ENCODE measurements around the gene NKD2. TPM values are rescaled to one million over a fixed set of nuclear protein-coding genes. Genes with fewer than 3 reads are reported as not detected.

Gene NKD2
- polyA plus RNA-seq, 1 experiment: not detected

- ChIA-PET POLR2A (no interaction called here), CTCF (no interaction called here)
- no peak overlapping the region for H3K4me3 ChIP-seq (ENCODE audit: low read depth, low read length)
- TF ChIP-seq CTCF (IDR thresholded peaks at IDR 0.05; ENCODE audit: low read depth, low read length): no peak
- DNase-seq (ENCODE audit: low read depth, low spot score): no peak
- no peaks in the 10 kb centered on the region; the same call in 1 of the 2 replicates for H3K9me3 ChIP-seq (ENCODE audit: control insufficient read depth, insufficient read depth, low read length)
- peaks cover 15% of the 10 kb centered on the region for H3K27me3 ChIP-seq (ENCODE audit: control insufficient read depth, insufficient read depth, low read length)
- H3K27ac ChIP-seq (ENCODE audit: low read depth, low read length): no peak overlapping the region
Observed at GRCh38 chr5:979100-979817, 29.3 kb upstream of the NKD2 start.

GRCh38 chr5:980001-980588 is 28.5 kb upstream of the NKD2 start:
- CTCF ChIA-PET: no interaction called here
- no peak overlapping the region for H3K4me3 ChIP-seq (ENCODE audit: low read depth, low read length)

DNA sequence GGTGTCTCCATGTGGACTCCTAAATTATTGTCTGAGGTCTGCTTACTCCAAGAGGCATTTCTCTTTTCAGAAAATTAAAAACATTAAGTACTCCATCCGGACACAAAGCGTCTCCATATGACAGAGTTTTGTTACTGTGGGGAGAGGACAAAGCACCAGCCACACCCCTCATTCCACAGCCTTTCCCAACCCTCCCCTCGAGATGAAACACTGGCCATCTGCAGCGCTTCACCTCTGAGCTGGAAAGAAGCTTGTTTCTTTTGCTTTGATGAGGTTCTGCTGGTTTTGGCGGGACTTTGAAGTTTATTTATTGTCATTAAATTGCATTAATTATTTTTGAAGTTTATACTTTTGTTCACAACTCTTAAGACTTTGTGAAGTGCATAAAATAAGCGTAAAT is 27.6 kb upstream of the NKD2 start:
- no peak overlapping the region for H3K4me3 ChIP-seq (ENCODE audit: low read depth, low read length)
- no peak for DNase-seq (ENCODE audit: low read depth, low spot score)
- peaks cover 13% of the 10 kb centered on the region for H3K27me3 ChIP-seq (ENCODE audit: control insufficient read depth, insufficient read depth, low read length)
- ChIA-PET POLR2A (no interaction called here), CTCF (interaction anchor here (1.9 kb wide), 1 partner anchor 57 kb away, joined by 4 read pairs; no protein-coding TSS in a partner anchor)
- no peak overlapping the region for H3K27ac ChIP-seq (ENCODE audit: low read depth, low read length)
- no peak for TF ChIP-seq CTCF (IDR thresholded peaks at IDR 0.05; ENCODE audit: low read depth, low read length)
- H3K9me3 ChIP-seq (ENCODE audit: control insufficient read depth, insufficient read depth, low read length): peaks cover 3% of the 10 kb centered on the region

More at GRCh38 chr5:980001-980588, 28.5 kb upstream of the NKD2 start:
- Histone ChIP-seq H3K27me3 (ENCODE audit: control insufficient read depth, insufficient read depth, low read length) (peaks cover 13% of the 10 kb centered on the region), H3K9me3 (ENCODE audit: control insufficient read depth, insufficient read depth, low read length) (no peaks in the 10 kb centered on the region; the same call in 1 of the 2 replicates), H3K27ac (ENCODE audit: low read depth, low read length) (no peak overlapping the region)
- DNase-seq (ENCODE audit: low read depth, low spot score): no peak
- TF ChIP-seq CTCF (IDR thresholded peaks at IDR 0.05; ENCODE audit: low read depth, low read length): no peak
- POLR2A ChIA-PET: no interaction called here

GRCh38 chr5:981456-981855 is 27.1 kb upstream of the NKD2 start:
- no peak for DNase-seq (ENCODE audit: low read depth, low spot score)
- POLR2A ChIA-PET: no interaction called here
- Histone ChIP-seq H3K27ac (ENCODE audit: low read depth, low read length) (no peak overlapping the region), H3K9me3 (ENCODE audit: control insufficient read depth, insufficient read depth, low read length) (peaks cover 5% of the 10 kb centered on the region), H3K4me3 (ENCODE audit: low read depth, low read length) (no peak overlapping the region), H3K27me3 (ENCODE audit: control insufficient read depth, insufficient read depth, low read length) (peaks cover 13% of the 10 kb centered on the region)
- CTCF ChIA-PET: interaction anchor here (1.9 kb wide), 1 partner anchor 58 kb away, joined by 4 read pairs; no protein-coding TSS in a partner anchor
- TF ChIP-seq CTCF (IDR thresholded peaks at IDR 0.05; ENCODE audit: low read depth, low read length): no peak

Measured in AG04450 (cell line).